NT2/D1 (cell line): ENCODE results near the gene METTL26.

Source experiments
- SUZ12 ChIP-seq: IDR thresholded peaks from 2 replicates; pipeline ENCODE4 v1.6.1; 2011; ENCODE audit not compliant: insufficient read length, insufficient read depth; ENCODE audit errors: extremely low read depth
- YY1 ChIP-seq: IDR thresholded peaks from 2 replicates; pipeline ENCODE4 v1.6.1; 2011; ENCODE audit not compliant: insufficient read length, insufficient read depth
- ZNF274 ChIP-seq: IDR thresholded peaks from 2 replicates; pipeline ENCODE4 v1.6.1; 2011; ENCODE audit warnings: mild to moderate bottlenecking, low read depth, low read length

- TF ChIP-seq YY1: no peak
- no peak for TF ChIP-seq ZNF274
- TF ChIP-seq SUZ12: no peak
Observed at GRCh38 chr16:658679-659571, 22.8 kb upstream of the METTL26 start.
